NCI-H345 treated with DMSO at 0.1 percent for 48 hours (cell line): ENCODE data around the gene B9D2.
"Not testable (repeated sequence)": the region's sequence is repeated elsewhere in the genome, so short reads cannot be mapped to it uniquely, and the experiment has no call there.

Experiments used
- DNase-seq: peaks from one replicate; lab custom pipeline; 2025; ENCODE audit not compliant: unreplicated experiment; lab: John Stamatoyannopoulos, UW

Gene B9D2

DNA sequence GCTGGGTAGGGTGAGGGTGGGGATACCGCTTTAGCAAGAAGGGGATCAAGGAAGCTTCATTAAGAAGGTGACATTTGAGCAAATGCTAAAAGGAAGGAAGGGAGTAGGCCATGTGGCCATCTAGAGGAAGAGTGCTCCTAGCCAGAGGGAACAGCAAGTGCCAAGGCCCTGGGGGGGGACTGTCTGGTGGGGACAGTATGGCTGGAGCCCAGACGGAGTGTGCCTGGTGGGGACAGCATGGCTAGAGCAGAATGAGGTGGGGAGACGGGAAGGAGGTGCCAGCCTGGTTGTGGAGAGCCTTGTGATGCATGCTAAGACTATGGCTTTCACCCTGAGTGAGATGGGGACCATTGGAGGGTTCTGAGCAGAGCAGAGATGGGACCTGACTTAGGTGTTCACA lies 8.1 kb downstream of the B9D2 start:
- no peak for DNase-seq

DNA sequence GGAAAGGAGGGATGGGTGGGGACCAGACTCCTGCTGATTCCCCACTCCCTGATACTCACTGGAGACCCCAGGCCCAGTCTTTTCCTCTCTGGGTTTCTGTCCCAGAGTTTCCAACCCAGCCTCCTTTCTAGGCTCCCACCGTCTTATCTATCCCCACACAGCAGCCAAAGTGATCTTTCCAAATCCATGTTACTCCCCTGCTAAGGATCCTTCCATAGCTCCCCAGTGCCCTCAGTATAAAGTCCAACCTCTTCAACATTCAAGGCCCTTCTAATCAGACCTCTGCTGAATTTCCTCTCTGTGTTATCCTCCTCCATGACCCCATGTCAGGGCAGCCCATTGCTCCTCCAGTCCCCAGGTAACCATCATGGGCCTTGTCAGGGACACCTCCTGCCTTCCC lies 8.9 kb downstream of the B9D2 start:
- no peak for DNase-seq

DNA sequence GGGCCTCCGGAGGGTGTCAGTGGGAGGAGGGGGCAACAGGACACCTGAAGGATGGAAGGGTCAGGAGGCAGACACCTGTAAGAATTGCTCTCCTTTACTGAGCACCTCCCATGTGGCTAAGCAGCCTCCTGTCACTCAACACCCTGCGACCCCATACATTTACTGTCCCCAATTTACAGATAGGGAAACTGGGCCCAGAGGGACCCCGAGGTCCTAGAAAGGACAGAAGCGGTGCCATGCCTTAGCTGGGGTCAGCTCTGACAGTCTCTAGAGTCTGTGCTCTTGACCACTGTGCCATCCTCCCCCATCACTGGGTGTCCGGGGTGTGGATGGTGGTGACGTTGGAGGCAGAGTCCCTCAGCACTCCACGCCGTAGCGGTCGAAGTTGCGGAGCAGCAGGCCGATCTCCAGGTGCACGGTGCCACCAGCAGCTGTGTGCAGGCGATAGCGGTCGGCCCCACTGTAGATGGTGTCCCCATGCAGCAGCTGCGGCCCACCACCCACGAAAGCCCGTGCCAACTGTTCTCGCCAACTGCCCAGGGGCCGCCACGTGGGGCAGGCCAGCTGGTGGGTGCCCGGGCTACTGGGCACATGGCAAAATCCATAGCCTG lies 9.5 kb downstream of the B9D2 start:
- no peak for DNase-seq

DNA sequence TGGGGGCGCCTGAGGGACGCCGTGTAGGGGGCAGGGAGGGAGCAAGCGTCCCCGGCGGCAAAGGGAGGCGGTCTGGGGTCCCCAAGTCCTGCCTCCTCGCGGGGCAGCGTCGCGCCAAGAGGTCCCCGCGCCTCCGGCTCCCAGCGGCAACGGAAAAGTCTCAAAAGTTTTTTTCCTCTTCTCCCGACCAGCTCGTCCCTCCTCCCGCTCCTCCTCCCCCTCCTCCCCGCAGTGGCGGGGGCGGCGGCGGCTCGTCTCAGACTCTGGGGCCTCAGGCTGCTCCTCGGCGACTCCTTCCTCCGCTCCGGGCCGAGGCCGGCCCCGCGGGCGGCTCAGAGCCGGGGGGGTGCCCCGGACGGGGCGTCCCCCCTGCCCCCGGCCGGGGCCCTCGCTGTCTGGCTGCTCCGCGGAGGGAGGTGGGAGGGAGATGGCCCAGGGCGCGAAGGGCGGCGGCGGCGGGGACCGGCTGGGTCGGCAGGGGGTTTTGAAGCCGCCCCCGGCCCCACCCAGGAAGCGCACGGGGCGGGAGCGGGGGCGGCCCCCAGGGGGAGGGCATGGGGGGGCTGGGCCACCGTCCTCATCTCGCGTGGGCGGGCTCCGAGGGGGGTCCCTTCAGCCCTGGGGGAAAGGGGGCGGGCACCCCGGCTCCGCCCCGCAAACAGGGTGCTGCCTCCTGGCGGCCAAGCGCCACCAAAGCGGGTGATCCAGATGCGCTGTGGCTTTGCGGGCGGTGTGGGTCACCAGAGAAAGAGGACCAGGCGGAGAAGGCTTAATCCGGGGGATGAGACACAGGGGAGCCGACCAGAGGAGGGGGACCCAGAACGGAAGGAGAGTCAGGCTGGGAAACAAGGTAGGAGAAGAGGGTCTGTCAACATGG lies 10.2 kb downstream of the B9D2 start, which contains the start of gene TGFB1:
Gene TGFB1 (minus strand): TSS at position 457 of the 877 bp plus-strand sequence. CDS start 878 bp downstream, outside the sequence.
- DNase-seq, result no peak

DNA sequence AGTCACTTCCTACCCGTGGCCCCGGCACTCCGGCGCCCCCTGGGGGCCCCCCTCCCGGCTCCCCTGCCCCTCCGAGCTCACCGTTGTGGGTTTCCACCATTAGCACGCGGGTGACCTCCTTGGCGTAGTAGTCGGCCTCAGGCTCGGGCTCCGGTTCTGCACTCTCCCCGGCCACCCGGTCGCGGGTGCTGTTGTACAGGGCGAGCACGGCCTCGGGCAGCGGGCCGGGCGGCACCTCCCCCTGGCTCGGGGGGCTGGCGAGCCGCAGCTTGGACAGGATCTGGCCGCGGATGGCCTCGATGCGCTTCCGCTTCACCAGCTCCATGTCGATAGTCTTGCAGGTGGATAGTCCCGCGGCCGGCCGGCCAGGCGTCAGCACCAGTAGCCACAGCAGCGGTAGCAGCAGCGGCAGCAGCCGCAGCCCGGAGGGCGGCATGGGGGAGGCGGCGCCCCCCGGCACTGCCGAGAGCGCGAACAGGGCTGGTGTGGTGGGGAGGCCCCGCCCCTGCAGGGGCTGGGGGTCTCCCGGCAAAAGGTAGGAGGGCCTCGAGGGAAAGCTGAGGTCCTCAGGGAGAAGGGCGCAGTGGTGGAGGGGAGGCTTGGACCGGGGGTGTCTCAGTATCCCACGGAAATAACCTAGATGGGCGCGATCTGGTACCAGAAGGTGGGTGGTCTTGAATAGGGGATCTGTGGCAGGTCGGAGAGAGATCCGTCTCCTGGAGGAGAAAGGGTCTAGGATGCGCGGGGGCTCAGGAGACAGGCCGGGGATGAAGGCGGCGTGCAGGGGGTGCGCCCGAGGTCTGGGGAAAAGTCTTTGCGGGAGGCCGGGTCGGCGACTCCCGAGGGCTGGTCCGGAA lies 11.1 kb downstream of the B9D2 start:
- DNase-seq, result no peak

DNA sequence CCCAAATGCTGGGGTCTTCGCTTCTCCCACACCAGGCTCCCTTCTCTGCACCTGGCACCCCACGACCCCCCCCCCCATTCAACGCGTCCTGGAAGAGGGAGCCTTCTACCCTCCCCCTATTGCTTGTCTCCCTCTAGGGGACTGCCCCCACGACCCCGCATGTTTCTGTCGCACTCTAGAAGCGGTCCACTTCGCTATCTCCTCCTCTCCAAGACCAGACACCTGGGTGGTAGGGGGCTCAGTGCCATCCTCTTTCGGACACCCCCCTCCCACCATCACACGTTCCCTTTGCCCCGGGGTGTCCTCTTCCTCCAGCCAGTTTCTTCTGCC lies 11.7 kb downstream of the B9D2 start:
- DNase-seq, result no peak

DNA sequence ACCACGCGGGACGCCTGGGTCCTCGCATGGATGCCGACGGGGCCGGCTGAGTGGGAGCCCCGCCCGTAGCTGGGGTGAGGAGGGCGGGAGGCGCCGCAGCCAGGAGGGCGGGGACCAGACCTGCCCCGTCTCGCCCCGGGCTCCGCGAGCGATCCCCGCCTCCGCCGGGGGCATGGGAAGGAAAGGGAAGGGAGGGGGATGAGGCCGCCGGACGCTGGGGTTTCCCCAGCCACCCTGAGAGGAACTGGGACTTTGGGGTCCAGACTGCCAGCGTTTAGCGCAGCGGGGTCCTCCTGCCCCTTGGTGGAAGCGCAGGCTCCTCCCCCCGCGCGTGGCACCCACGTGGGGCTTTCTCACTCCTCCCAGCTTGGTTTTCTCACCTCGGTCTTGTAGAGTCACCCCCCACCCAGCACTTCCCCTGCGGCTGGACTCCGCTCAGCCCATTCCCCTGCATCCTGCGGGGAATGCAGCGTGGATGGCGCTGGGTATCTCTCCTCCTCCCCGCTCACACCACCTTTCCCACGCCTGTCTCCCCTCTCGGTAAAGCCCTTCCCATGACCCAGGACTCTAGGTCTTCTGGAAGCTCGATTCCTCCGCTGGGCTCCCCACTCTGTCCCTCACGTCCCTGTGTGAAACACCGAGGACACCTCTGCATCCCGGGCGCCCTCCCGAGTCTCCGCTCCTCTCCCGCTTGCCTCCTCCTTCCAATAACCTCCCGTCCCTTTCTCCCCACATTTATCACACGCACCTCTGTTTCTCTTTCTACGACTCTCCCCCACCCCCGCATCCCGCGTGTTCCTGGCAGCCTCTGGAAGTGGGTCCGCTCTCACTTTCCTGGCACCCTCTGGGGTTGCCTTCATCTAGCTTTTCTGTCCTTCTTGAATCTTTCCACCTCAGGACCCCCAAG lies 12.4 kb downstream of the B9D2 start:
- DNase-seq, result no peak

DNA sequence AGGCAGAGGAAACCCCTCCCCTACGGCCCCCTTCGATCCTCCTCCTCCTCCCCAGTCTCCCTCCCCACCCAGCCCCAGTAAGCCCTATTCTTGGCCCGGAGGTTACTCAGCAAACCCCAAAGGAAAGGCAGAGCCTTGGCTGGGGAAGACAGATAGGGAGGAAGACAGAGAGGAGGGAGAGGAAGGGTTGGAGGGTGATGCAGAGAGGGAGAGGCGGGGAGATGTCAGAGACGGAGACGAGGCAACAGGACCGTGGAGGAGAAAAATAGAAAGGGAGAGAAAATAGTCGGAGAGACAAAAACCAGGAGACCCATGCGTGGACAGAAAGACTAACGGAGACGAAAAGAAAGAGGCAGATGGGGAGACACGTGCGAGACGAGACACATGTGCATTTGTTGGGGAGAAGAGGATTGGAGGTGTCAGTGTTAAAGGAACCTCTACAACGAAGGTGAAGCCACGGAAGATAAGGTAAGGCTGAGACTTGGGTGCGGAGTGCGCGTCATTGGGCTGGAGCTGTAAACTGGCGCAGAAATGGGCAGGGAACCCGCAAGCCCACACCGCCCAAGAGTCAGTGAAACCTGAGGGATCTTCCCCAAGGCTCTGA lies 13.1 kb downstream of the B9D2 start:
- DNase-seq, result no peak

DNA sequence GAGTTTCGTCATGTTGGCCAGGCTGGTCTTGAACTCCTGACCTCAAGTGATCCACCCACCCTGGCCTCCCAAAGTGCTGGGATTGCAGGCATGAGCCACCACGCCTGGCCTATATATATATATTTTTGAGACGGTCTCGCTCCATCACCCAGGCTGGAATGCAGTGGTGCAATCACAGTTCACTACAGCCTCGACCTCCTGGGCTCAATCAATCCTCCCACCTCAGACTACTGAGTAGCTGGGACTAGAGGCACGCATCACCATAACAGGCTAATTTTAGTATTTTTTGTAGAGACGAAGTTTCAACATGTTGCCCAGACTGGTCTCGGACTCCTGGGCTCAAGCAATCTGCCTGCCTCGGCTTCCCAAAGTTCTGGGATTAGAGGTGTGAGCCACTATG lies 17.0 kb downstream of the B9D2 start:
- not testable (repeated sequence) for DNase-seq

DNA sequence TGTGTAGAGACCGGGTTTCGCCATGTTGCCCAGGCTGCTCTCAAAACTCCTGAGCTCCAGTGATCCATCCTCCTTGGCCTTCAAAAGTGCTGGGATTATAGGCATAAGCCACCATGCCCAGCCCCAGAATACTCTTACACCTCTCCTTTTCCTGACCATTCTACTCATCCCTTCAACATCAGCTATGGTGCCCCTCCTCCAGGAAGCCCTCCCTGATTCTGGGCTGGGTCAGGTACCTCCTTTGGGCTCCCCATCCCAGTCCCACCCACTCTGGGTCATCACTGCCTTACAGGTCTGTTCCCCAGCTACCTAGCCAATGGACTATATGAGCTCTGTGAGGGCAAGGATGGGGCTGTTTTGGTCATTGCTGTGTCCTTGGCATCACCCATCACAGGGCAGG lies 19.8 kb downstream of the B9D2 start:
- no peak for DNase-seq

DNA sequence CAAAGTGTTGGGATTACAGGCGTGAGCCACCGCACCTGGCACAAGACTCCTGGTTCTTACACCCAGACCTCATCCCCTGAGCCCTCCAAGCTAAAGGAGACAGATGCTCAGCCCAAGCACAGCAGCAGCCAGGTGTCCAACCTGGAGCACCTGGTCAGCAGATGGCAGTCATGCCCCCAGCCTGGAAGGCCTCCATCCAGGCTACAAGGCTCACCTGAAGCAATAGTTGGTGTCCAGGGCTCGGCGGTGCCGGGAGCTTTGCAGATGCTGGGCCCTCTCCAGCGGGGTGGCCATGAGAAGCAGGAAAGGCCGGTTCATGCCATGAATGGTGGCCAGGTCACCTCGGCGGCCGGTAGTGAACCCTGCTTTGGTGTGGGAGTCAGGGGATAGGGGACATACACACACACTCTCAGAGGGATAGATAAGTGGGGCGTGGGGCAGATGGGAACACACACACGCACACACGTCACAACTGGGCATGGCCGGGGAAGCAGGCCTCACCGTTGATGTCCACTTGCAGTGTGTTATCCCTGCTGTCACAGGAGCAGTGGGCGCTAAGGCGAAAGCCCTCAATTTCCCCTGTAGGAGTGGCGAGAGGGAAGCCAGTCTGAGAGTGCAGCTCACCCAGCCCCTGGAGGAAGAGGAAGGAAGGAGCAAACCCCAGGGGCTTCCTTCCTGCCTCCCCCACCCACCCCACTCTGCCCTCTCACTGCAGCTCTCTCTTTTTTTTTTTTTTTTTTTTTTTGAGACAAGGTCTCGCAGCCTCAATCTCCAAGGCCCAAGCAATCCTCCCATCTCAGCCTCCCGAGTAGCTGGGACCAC lies 22.1 kb downstream of the B9D2 start:
- DNase-seq, result no peak

DNA sequence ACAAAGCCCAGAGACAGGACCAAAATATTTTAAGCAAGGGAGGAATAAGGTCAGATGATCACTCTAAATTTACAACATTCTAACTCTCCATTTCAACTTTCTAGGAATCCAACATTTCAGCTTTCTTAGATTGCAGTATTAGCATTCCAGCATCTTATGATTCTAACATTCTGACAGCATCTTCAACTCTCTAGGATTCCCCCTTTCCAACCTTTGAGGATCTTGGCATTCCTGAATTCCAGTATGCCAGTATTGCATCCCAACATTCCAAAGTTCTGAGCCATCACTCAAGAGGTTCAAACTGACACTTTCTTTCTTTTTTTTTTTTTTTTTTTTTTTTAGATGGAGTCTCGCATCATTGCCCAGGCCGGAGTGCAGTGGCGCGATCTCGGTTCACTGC lies 24.0 kb downstream of the B9D2 start:
- DNase-seq, result no peak

DNA sequence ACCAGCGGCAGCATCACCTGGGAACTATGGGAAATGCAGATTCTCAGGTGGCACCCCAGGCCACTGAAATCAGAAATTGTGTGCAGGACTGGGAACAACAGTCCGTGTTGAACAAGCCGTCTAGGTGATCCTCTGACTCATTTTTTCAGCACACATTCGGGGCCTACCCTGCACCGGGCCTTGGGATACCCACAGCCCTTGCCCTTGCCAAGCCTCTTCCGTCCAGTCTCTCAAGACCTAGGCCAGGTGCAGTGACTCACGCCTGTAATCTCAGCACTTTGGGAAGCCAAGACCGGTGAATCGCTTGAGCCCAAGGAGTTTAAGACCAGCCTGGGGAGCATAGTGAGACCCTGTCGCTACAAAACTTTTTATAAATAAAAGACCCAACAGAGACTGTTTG lies 28.5 kb downstream of the B9D2 start:
- DNase-seq, result no peak

DNA sequence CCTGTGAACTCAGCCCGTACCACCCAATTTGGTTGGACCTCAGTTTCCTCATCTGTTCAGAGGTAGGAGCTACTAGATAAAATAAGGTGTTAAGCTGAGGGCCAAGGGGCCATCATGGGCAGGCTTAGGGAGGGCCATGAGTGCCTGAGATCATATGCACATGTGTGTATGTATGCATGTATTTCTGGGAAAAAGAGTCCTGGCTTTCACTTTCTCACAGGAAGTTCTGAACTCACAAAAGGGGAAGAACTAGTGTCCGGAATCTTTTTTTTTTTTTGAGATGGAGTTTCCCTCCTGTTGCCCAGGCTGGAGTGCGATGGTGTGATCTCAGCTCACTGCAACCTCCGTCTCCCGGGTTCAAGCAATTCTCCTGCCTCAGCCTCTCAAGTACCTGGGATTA lies 29.2 kb downstream of the B9D2 start:
- DNase-seq, result no peak

DNA sequence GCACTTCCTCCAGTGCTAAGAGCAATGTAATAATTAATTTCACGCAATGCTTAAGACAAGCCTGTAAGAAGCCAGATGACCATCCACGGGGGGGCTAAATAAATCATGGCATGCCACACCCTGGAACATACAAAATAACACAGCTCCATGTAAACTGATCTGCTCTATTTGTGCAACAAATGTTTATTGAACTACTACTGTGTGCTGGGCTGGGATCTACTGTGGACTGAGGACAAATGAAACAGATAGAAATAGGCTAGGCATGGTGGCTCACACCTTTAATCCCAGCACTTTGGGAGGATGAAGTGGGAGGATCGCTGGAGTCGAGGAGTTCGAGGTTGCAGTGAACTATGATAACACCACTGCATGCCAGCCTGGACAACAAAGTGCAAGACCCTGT lies 31.5 kb downstream of the B9D2 start:
- no peak for DNase-seq

DNA sequence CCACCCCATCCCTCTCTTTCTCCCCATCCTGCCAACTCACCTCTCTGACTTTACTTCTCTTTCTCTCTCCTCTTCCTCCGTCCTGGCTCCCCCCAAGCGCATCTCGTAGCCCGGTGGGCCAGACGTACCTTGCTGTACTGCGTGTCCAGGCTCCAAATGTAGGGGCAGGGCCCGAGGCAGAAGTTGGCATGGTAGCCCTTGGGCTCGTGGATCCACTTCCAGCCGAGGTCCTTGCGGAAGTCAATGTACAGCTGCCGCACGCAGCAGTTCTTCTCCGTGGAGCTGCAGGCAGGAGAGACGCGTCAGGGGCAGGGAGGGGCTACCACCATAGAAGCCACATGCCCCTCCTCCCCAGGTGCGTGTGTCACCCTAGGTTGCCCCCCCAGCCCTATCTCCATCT lies 31.9 kb downstream of the B9D2 start:
- DNase-seq, result no peak

DNA sequence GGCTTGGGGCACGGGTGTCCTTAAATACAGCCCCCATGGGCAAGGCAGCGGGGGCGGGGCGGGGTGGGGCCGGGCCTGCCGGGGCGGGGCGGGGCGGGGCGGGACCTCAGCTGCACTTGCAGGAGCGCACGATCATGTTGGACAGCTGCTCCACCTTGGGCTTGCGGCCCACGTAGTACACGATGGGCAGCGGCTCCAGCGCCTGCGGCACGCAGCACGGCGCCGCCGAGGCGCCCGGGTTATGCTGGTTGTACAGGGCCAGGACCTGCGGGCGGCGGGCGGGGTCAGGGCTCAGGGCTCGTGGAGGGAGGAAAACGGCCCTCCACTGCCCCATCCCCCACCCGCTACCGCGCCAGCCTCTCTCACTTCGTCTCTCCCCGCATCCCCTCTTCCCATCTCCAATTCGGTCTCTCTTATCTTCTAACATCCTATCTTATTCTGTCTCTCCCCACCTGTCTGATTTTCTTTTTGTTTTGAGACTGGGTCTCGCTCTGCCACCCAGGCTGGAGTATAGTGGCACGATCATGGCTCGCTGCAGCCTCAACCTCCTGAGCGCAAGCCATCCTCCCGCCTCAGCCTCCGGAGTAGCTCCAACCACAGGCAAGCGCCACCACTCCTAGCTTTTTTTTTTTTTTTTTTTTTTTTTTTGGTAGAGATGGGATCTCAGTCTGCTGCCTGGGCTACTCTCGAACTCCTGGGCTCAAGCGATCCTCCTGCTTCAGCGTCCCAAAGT lies 32.8 kb downstream of the B9D2 start:
- no peak for DNase-seq

DNA sequence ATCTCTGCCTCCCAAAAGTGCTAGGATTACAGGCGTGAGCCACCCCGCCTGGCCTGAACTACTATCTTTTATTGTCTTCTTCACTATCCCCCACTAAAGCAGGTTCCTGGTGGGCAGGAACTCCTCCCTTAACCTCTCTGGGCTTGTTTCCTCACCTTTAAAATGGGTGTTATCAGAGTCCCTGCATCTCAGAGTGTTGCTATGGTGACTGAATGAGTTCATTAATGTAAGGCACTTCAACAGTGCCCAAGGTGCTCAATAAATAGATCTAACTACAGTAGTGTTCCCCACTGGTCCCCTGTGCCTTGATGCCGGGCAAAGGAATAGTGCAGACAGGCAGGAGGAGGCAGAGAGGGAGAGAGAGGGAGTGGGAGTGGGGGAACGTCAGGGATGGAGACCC lies 33.5 kb downstream of the B9D2 start:
- DNase-seq, result no peak

DNA sequence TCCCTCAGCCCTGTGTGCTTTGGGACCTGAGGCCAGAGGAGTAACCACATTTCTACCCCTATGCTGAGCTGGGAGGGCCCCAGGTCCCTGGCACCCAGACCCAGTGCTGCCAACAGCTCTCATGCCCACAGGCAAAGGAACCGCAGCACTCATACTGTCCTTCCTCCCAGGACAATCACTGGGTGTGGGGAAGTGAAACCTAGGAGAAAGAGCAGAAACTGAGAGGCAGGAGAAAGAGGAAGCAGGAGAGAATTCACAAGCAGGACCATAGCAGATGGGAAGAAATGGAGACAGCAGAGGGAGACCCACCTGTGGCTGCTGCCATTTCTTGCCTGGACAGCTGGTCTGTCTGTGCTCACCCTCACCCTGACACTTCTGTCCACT lies 35.1 kb downstream of the B9D2 start:
- DNase-seq, result no peak
